MV-4-11 (cell line): ENCODE measurements around the gene PAPSS1.
"Not testable (repeated sequence)": the region's sequence is repeated elsewhere in the genome, so short reads cannot be mapped to it uniquely, and the experiment has no call there.

Experiments
- DNase-seq: peaks from one replicate; lab custom pipeline; 2025; lab: John Stamatoyannopoulos, UW

The PAPSS1 gene

DNA sequence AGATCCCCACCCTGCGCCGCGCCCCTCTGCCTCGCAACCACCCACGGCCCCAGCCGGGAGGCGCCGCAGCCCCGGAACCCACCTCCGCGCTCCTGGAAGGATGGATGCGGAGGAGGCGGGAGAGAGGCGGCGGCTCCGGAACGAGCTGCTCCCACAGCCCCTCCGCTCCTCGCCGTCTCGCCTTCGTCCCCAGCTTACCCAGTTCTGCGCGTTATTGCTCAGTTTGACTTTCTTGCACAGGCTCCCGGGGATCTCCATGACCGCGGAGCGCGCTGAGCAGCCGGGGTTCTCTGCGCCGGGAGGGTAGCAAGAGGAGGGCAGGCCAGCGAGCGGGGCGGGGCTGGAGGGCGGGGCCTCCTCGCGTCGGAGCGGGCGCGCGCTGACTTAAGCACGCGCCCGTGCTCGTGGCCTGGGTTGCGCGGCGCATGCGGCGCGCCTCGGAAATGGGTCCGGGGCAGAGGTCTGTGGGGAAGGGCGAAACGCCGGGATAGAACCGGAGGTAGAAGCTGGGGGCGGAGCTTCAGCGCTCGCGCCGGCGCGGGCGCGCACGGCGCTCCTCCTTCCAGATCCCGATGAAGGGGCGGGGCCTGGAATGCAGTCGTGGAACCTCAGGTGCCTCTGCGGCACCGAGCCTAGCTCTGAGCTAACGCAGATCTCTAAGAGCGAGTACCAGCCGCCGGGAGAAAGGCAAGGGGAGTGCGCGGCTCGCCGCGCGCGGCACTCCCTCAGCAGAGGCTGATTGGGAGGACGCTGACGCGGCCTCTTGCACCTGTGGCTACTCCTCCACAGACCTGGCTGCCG, at the start of gene PAPSS1:
TSS of gene PAPSS1 (minus strand) at position 313 of the 801 bp plus-strand sequence. CDS start at position 258, 55 bp downstream.
- DNase-seq: peak; percentile 89

DNA sequence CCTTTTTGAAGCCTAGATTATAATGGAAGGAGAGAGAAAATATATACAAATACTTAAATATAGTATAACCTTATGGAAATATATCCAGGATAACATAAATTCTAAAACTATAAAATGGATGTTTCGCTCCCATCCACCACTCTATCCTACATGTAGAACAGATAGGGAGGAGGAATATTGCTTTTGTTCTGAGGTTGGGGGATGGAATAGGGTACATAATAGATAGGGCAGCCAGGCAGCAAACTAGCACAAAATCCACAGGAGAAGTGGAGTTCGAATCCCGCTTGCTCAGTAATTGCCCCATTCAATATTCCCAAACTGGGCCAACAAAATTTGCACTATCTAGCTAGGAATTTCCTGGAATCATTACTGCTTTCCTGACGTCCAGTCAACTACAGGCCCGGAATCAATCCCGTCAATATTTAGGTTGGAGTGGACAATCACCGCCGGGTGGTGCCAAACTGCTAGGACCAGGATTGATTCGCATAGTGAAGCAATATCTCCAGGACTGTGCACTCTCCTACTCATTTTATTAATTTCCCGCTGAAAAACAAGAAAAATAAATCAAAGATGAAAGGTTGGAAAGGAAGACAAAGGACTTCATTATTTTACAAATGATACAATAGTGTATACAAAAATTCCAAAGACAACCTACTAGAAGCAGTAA, 40.4 kb upstream of the PAPSS1 start:
- DNase-seq: no peak

DNA sequence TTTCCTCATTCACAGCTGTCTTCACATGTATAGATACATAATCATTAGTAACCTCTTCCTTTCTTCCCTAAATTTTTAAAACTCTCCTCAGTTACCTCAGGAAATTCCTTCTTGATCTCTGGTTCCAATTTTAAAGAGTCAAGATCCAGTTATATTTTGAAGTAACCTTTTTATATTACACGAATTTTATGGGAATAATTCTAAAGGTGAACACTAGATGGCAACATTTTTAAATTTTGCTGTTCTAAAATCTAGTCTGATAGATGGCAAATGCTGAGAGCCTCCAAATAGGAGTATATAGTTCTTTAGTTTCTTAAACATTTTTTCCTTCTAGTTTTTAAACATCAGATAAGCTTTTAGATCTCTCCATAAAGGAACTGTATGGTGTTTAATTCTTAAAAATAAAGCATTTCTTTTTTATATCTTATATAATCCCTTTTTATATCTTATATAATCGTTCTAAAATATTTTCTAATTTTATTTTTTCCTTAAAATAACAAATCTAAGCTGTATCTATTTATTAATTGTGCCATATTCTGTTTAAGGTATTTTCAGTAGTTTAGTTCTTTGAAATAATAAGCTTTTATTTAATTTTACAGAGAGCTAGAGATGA, 37.9 kb upstream of the PAPSS1 start:
- DNase-seq: peak; percentile 41

DNA sequence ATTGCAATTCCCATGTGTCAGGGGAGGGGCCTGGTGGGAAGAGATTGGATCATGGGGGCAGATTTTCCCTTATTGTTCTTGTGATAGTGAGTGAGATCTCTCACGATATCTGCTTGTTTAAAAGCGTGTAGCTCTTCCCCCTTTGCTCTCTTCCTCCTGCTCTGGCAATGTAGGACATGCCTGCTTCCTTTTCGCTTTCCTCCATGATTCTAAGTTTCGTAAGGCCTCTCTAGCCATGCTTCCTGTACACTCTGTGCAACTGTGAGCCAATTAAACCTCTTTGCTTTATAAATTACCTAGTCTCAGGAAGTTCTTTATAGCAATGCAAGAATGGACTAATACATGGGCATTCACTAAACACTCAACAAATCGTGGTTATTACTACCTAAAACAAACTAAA, 37.2 kb upstream of the PAPSS1 start:
- no peak for DNase-seq

DNA sequence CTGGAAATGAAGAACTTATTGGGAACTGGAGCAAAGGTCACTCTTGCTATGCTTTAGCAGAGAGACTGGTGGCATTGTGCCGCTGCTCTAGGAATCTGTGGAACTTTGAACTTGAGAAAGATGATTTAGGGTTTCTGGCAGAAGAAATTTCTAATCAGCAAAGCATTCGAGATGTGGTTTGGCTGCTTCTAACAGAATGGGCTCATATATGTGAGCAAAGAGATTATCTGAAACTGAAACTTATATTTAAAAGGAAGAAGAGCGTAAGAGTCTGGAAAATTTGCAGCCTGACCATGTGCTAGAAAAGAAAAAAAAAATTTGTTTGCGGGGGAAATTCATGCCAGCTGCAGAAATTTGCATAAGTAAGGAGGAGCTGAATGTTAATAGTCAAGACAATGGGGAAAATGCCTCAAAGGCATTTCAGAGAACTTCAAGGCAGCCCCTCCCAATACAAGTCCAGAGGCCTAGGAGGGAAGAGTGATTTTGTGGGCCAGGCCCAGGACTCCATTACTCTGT, 35.9 kb upstream of the PAPSS1 start:
- DNase-seq: peak; percentile 64

DNA sequence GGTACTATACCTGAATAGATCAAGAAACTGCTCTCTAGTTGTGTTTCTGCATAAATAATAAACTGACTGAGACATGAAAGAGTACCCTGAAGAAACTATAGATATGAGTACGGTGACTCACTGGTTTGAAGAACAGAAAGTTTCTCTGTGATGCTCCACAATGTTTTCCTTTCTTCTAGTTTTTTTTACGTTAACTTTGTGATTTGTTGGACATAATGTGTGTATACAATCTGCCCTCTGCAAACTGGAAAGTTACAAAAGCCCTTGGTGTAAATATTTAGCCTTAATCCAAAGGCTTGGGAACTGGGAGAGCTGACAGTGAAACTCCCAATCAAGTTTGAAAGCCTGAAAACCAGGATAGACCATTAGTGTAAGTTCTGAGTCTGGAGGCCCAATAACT, 31.6 kb upstream of the PAPSS1 start:
- no peak for DNase-seq

DNA sequence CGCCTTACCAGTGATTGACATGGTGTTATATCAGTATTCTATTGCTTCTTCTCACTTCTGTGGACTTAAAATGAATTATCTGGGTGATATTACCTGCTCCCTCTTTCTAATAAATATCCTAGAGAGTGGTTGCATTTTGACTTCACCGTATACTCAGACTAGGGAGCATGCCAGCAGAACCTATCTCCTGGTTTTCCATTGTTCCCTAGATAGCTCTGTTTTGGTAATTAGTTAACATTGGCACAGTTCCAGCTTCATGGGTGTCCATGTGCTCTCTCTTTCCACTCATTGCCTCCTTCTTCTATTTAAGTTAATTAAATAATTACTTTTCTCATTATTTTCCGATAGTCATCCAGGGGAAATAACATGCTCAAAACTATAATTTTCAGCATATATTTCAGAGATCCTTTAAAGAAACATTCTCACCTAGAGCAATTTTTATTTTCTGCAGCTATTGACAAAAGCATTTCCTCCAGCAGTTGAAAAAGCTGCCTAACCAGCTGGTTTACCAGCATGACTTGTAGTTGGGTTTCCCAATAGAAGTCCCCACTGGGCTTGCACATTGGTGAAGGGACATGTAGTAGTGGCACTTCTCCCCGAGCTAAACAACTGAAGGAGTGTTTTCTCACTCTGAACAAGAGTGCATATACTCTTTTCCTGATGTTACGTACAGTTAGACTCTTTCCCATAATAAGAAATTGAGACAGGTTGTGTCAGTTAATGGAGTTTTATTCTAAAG, 27.9 kb upstream of the PAPSS1 start:
- no peak for DNase-seq

DNA sequence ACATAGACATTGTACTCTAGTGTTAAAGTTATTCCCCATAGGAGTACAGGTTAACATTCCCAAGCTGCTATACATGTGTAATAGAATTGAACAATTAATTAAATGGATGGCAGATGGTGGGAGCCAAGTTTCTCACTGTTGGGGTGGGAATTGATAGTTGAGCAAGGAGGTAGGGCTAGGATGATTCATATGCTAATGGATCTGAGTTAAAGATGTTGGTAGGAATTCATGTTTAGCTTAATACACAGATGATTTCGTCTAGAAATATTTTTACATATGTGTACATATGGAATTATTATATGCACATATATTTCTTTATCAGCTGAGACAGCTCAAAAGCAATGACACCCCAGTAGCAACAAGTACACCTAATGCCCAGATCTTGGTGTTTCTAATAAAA, 26.1 kb upstream of the PAPSS1 start:
- DNase-seq: no peak

DNA sequence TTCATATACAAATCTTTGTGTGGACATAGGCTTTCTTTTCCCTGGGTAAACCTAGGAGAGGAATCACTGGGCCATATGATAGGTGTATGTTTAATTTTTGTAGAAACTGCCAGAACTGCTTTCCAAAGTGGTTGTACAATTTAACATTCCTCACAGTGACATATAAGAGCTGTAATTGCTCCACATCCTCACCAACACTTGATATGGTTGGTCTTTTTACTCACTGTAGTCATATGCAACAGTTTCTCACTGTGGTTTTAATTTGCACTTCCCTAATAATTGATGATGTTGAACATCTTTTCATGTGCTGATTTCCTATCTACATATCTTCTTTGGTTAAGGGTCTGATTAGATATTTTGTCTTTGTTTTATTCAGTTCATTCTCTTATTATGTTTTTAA, 24.5 kb upstream of the PAPSS1 start:
- DNase-seq: no peak

DNA sequence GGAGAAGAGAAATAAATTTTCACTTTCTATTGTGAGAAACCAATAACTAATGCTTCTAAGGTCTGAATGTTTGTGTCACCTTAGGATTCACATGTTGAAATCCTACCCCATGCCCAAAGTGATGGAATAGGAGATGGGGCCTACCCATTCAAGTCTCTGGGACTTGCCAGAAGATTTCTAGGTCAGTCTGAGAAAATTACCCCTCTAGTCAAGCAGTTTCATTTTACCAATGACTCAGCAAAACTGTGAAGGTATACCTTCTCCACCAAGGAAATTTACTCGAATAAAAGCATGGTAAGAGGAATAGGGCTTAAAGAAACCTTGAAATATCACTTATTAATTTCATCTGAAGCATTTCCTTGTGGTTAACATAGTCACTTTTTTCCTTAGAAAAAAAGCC, 23.5 kb upstream of the PAPSS1 start:
- DNase-seq: no peak

DNA sequence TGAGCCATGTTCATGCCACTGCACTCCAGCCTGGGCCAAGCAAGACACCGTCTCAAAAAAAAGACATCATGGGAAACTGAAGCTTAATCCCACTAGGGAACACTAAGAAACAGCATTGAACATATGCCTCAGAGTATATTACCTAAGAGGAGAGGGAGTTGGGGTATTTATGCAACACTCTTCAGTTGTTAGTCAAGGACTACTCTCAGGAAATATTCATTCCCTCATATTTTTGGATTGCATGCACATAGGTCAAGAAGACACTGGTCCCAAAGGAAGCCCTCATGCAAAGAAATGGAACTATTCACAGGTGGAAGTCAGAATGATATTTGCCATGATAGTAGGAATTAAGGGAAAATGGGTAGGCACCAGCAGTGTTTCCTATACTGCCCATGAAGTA, 22.8 kb upstream of the PAPSS1 start:
- DNase-seq: no peak

DNA sequence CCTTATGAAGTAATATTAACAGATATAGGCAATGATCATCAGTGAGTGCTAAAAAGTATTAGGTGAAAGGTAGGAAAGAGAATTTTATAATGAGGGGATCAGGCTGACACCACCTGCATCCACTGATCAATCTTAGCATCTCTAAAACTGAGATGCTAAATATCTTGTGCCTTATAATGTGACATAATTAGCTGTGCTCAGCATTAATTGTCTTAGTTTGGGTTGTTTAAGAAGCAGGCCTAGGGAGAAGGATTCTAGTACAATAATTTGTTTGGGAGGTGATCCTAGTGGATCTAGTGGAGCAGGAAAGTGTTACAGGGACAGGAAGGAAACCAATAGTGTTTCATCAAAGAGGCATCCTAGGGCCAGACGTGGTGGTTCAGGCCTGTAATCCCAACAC, 22.2 kb upstream of the PAPSS1 start:
- DNase-seq: no peak

DNA sequence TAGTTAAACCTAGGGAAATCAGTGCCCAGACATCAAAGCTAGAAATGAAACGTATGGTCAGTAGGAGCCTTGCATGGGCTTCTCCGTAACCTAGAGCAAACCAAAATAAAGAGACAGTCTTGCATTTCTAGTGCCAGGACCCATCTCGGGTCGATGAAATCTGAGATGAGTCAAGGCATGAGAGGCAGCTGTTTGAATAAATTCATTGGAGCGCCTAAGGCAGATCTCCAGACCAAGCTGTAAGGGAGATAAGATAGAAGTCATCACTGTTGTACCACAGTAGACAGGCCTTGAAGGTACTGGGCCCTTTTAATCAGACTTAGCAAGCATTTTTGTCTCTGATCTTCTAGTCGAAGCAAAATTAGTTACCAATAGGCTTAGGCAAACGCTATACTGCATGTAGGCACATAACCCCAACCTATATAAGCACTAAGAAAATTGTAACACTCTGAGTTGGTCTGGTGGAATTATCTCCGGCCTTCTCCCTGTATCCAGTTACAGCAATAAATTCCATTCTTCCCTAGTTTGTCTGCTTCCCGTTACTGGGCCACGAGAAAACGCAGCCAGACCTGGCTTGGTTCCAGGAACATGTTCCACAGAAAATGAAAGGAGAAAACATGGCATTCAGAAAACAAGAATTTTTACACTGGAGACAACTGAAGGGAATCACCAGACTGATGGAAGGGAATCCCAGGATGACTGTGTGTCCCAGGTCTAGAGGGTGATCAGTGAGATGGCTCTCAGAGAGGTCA, 21.1 kb upstream of the PAPSS1 start:
- no peak for DNase-seq

DNA sequence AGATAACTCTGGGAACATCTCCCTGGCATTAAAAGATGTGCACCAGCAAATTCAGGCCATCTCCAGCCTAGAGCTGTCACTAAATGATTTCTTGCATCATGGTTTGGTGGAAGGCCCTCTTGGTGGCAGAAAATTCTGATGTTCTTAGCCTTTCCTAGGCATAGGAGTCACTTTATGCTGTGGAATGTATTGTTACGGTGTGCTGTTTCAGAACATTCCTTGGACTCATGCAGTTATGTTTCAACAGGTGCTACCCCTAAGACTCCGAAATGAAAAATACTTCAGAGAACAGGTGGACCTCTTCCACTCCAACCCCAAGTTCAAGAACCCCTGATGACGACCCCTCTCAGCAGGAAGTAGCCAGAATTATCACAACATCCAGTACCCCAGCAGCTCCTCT, 20.3 kb upstream of the PAPSS1 start:
- no peak for DNase-seq

DNA sequence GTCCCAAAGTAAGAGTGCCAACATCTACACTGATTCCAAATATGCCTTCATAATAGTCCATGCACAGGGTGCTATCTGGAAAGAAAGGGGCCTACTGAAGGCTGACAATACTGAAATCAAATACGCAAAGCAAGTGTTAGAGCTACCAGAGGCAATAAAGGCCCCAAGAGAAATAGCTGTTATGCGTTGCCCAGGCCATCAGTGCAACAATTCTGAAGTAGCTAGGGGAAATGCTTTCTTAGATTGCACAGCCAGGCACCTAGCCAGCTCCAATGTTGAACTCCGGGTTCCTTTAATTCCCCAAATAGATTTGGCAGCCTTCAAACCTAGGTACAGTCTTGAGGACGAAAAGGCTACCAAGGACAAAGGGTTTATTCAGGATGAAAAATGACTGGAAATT, 17.4 kb upstream of the PAPSS1 start:
- no peak for DNase-seq

DNA sequence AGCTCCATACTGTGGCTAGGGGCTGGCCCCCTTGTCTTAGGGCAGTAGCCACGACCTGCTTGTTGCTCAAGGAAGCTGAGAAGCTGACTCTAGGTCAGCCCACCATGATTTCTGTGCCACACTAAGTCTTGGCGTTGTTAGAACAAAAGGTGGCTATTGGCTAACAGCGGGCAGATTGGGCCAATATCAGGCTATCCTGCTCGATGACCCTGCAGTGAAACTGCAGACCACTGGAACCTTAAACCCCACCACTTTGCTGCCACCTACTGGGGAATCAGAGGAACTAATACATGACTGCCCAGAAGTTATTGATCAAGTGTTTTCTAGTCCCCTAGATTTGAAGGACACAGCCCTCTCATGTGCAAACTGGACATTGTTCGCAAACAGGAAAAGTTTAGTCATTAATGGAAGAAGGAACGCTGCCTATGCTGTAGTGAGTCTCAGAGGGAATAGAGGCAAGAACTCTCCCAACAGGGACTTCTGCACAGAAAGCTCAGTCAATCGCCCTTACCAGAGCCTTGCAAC, 17.0 kb upstream of the PAPSS1 start:
- DNase-seq: peak; percentile 23

DNA sequence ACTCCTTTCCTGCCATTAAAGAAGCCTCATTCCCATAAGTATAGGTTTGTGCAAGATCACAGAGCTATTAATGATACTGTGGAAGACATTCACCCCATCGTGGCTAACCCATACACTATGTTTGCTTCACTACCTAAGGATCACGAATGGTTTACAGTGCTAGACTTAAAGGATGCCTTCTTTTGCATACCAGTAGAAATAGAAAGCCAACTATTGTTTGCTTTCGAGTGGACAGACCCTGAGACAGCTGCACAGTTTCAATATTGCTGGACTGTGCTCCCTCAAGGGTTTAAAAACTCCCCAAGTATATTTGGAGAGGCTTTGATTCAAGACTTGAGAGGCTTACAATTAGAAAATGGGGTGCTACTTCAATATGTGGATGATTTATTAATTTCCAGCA, 16.0 kb upstream of the PAPSS1 start:
- DNase-seq: no peak

DNA sequence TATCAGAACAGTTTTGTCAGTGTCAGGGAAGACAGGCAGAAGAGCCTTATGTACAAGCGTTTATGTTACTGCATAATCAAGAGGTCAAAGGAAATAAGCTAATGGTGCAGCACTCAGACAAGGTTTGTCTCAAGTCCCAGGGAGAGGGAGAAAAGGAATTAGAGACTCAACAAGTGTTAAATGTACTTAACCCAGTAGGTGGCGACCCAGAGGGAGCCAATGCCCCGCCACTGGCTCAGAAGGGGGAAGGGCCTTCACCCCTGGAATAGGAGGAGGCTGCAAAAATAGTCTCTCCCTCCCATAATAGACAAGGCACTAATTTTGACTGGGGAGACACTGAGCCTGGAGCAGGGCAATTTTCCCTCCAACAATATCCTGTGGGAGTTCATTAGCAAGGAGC, 14.1 kb upstream of the PAPSS1 start:
- no peak for DNase-seq

DNA sequence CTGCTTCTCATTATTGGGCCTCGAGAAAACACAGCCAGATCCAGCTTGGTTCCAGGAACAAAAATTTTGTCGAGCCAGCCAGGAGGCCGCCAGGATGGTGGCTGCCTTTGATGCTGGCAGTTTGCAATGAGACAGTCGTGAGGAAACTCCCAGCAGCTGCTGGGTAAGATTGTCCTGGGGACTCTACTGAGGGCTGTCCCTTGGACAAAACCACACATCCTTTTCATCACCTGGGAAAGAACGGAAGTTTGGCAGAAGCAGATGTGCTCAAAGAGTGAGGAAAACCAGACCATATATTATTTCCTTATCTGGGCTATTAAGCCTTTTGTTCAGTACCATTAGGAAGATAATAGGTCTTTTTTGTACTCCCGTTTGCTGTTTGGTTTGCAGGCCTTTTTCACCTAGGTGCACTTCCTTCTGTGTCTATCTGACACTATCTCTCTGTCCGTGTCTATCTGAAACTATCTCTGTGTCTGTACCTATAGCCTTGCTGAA, 13.4 kb upstream of the PAPSS1 start:
- DNase-seq: no peak

DNA sequence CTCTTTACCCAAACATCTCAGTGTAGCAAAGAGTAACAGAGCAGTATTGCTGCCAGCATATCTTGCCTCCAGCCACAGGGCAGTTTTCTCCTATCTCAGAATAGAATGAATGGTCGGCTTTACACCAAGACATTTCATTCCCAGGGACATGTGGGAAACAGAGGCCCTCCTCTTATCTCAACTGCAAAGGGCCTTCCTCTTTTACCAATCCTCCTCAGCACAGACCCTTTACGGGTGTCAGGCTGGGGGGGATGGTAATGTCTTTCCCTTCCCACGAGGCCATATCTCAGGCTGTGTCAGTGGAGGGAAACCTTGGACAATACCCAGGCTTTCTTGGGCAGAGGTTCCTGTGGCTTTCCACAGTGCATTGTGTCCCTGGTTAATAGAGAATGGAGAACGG, 9.0 kb upstream of the PAPSS1 start:
- DNase-seq: not testable (repeated sequence)
